Stimulated activated CD8-positive, alpha-beta memory T cell treated with anti-CD3 and anti-CD28 coated beads, Interleukin-4, amount 100 ng/mL, for 4 hours (primary cell): ENCODE data around the gene UIMC1.

Experiments used
- DNase-seq, 2 donors: peaks; one replicate each; pipeline ENCODE4 v3.0.0-alpha.2; 2020; ENCODE audit warnings: low read depth in 2 of 2, low spot score in 1 of 2

Gene UIMC1

DNA sequence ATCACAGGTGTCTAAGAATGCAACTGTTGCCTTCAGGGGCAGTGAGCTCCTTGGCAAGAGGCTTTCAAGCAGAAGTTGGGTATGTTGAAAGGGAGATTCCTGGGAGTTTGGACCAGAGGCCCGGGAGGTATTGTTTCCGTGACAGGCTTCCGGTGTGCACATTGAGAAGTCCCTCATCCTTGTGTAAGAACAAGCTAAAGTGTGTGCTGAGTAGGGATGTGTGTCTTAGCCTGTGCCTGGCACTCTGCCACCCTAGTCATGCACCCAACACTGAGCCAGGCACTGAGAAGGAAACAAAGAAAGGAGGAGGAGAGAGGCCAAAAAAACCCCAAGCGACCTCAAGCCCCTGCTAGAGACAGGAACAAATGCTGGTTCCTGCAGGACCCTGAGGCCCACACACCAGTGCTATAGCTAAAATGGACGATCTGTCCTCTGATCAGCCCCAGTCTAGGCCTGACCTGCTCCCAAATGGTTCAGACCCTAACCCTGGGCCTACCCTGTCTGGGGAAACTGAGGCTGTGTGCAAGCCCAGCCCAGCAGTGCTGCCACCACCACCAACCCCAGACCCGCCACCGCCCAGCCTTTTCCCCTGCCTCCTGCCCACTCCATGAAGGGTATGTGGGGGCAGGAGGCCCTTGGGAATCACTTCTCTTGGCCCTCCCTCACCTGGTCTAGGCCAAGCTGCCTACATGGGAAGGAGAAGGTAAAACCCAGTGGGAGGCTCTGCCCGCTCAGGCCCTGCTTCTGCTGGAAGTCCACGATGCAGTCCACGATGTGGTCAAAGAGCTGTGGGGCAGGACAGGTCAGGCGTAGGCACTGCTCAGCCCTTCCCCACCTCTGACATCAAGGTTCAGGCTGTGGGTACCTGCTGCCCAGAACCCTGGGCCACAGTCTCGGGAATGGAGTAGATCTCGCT, 120.0 kb downstream of the UIMC1 start:
- no peak for DNase-seq

- no peak for DNase-seq
These were observed 122.0 kb downstream of the UIMC1 start for GRCh38 chr5:176884571-176884890.

GRCh38 chr5:176883700-176884570, 122.6 kb downstream of the UIMC1 start:
- no peak for DNase-seq

DNA sequence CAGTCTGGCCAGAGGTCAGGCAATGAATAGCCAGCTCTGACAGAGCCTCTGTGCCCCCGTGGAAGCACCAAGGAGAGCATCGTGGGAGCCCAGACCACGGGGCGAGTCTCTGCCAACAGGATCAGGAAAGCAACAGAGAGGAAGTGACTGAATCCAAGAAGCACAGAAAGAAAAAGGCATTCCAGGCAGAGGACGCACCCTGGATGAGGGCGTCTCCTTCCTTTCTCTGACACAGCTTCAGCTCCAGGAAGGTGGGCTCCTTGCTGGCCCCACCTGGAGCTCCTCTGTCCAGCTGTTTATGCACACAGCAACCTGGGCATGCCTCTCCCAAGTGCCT, 124.0 kb downstream of the UIMC1 start:
- DNase-seq = no peak

GRCh38 chr5:176881816-176882566, 124.6 kb downstream of the UIMC1 start:
- no peak for DNase-seq

GRCh38 chr5:176881021-176881749, 125.4 kb downstream of the UIMC1 start:
- no peak for DNase-seq

DNA sequence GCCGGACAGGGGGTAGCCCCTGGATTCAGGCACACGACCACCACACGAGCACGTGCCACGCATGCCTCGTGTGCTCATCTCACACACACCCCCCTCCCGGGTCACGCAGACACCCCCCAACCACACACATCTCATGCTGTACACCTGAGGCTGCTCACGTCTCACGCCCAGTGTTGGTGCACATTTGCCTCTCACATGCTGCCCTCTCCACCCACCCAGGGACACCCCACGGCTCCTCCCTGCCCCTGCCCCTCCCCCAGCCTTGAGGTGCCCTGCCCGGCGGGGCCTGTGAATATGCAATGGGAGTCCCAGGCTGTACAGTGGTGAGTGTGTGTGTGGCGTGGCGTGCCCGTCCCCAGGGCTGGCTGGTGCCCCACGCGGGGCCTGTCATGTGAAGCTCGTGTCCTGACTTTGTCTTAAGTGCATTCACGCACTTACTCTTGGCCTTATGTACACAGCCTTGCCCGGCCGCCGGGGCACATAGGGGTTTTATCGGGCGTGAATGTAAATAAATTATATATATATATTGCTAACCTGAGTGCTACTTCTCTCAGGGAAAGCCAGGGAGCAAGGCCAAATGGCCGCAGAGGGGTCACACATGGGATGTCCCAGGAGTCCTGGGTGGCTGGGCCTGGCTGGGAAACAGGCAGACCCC, 126.1 kb downstream of the UIMC1 start:
- no peak for DNase-seq

- no peak for DNase-seq
These were observed 126.8 kb downstream of the UIMC1 start for GRCh38 chr5:176879663-176880361.

DNA sequence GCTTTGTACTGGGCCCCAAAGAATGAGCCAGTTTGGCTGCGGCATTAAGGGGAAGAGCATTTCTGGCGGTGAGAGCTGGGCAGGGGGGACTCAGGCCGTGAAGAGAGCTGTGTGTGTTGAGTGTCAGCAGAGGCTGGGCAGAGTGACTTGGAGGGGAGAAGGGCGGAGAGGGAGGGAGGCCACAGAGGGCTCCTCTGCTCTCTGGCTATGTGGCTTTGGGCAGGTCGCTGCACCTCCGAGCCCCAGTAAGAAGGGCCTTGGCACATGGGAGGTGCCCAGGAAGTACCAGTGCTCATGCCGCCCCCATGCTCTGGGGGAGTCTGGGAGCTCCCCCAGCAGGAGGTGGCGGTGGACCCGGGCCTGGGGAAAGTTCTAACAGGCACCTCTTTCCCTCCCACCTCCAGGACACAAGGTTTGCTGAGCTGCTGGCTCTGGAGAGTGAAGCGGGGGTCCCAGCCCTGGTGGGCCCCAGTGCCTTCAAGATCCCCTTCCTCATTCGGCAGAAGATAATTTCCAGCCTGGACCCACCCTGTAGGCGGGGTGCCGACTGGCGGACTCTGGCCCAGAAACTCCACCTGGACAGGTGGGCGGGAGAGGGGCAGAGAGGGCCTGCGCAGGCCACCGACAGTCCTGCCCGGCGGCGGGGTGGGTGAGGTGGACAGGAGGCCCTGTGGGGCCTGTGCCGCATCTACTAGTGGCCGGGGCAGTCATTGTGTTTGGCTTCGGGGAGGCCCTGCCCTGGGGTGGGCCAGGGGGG, 127.5 kb downstream of the UIMC1 start:
- DNase-seq = no peak

GRCh38 chr5:176878463-176878862, 128.1 kb downstream of the UIMC1 start:
- no peak for DNase-seq

DNA sequence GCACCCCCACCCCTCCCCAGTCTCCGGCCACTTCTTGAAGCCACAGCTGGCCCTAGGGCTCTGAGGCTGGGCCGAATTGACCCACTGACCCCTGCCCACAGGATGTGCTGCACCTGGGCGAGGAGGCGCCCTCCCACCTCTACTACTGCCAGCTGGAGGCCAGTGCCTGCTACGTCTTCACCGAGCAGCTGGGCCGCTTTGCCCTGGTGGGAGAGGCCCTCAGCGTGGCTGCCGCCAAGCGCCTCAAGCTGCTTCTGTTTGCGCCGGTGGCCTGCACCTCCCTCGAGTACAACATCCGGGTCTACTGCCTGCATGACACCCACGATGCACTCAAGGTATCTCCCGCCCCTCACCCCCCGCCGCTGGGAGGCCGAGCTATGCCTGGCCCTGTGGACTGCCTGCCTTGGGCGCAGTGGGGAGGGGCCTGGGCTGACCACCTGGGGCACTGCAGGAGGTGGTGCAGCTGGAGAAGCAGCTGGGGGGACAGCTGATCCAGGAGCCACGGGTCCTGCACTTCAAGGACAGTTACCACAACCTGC, 128.7 kb downstream of the UIMC1 start:
- DNase-seq = no peak

- no peak for DNase-seq
These were observed 129.8 kb downstream of the UIMC1 start for GRCh38 chr5:176876506-176877431.

- DNase-seq = no peak
These were observed 130.6 kb downstream of the UIMC1 start for GRCh38 chr5:176875783-176876505.

DNA sequence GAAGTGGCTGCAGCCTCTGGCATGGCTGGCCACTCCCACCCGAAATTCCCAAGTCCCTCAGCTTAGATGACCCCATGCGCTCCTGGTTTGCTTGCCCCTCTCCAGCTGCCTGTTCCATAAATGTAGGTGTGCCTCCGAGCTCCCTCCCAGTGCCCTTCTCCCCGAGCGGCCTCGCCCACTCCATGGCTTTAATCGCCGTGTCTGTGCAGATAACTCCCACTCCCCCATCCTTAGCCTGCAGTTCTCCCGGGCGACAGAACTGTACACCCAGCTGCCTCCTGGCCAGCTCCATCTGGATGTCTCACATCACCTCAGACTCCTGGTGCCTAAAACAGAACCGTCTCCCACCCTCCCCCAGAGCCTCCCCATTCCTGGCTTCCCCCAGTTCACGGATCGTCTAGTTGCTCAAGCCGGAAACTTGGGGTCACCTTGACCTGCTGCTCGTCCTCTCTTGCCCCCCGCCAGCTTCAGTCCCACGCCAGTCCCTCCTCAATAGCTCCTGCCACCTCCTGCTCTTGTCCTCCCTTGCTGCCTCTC, 131.5 kb downstream of the UIMC1 start:
- DNase-seq = no peak

DNA sequence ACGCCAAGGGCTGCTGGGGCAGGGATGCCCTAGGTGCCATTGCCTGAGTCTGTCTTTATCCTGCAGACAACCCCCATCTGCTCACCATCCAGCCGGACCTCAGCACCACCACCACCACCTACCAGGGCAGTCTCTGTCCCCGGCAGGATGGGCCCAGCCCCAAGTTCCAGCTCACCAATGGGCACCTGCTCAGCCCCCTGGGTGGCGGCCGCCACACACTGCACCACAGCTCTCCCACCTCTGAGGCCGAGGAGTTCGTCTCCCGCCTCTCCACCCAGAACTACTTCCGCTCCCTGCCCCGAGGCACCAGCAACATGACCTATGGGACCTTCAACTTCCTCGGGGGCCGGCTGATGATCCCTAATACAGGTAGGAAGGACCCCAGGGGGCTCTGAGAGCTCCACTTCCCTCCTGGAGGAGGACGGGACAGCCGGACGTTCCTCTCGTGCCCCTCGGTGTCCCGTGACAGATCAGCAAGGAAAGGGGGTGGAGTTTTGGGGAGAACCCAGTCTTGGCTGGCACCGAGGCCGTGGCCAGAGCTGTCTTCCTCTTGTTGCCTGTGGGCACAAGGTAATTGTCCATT, 132.3 kb downstream of the UIMC1 start:
- no peak for DNase-seq

DNA sequence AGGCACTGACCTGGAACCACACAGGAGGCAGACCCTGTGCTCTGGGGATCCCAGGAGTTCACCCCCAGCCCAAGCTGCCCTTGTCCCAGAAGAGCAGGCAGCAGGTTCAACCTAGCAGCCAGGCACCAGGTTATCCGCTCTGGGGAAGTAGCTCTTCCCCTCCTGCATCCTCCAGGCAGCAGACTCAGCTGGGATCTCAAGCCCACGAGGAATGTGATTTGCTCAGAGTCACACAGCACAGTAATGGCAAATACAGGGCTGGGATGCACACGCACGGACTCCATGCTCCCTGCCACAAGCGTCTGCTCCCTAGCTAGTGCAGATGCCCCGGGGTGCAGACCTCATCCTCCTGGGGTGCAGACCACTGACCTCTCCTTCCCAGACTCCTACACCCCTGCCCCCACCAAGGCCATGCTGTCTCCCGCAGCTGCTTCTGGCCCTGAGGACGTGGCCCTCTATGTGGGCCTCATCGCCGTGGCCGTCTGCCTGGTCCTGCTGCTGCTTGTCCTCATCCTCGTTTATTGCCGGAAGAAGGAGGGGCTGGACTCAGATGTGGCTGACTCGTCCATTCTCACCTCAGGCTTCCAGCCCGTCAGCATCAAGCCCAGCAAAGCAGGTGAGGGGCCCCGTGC, 132.9 kb downstream of the UIMC1 start:
- no peak for DNase-seq
